Stromal cell of bone marrow (primary cell): ENCODE results near the gene YIF1A.
"Not testable (repeated sequence)": the region's sequence is repeated elsewhere in the genome, so short reads cannot be mapped to it uniquely, and the experiment has no call there.

Source experiments
- DNase-seq: peaks from one replicate; pipeline ENCODE4 v3.0.0-alpha.2; 2012; ENCODE audit warnings: low read depth

The YIF1A gene

GRCh38 chr11:66268952-66269905, 19.7 kb downstream of the YIF1A start:
- DNase-seq = no peak

GRCh38 chr11:66268244-66268951, 20.5 kb downstream of the YIF1A start, which contains the start of gene RAB1B:
TSS of gene RAB1B (plus strand) at chr11:66268639. CDS start at chr11:66268680, 41 bp downstream.
- DNase-seq = peak; percentile 98

GRCh38 chr11:66267379-66268243, 21.3 kb downstream of the YIF1A start:
- DNase-seq = peak; percentile 66

- no peak for DNase-seq
Measured at GRCh38 chr11:66267039-66267378, 21.9 kb downstream of the YIF1A start.

GRCh38 chr11:66266378-66267038, 22.4 kb downstream of the YIF1A start:
- DNase-seq = no peak

GRCh38 chr11:66265531-66266377, 23.2 kb downstream of the YIF1A start:
- no peak for DNase-seq

- DNase-seq = no peak
Measured at GRCh38 chr11:66264914-66265313, 24.0 kb downstream of the YIF1A start.

GRCh38 chr11:66264383-66264782, 24.6 kb downstream of the YIF1A start:
- no peak for DNase-seq

- DNase-seq = no peak
Measured at GRCh38 chr11:66263785-66264184, 25.2 kb downstream of the YIF1A start.

GRCh38 chr11:66263231-66263630, 25.7 kb downstream of the YIF1A start:
- DNase-seq = no peak

- DNase-seq = no peak
Measured at GRCh38 chr11:66262696-66263095, 26.2 kb downstream of the YIF1A start.

GRCh38 chr11:66262191-66262590, 26.8 kb downstream of the YIF1A start:
- DNase-seq = no peak

- no peak for DNase-seq
Measured at GRCh38 chr11:66261578-66261977, 27.4 kb downstream of the YIF1A start.

- DNase-seq = no peak
Measured at GRCh38 chr11:66259956-66260355, 29.0 kb downstream of the YIF1A start.

GRCh38 chr11:66259225-66259624, 29.7 kb downstream of the YIF1A start:
- DNase-seq = no peak

GRCh38 chr11:66258473-66258893, 30.5 kb downstream of the YIF1A start:
- no peak for DNase-seq

- DNase-seq = not testable (repeated sequence)
Measured at GRCh38 chr11:66253081-66253480, 35.9 kb downstream of the YIF1A start.

GRCh38 chr11:66251809-66252208, 37.1 kb downstream of the YIF1A start:
- DNase-seq = no peak

- no peak for DNase-seq
Measured at GRCh38 chr11:66248903-66249302, 40.0 kb downstream of the YIF1A start.

GRCh38 chr11:66247801-66248200, 41.1 kb downstream of the YIF1A start:
- no peak for DNase-seq

- no peak for DNase-seq
Measured at GRCh38 chr11:66247295-66247694, 41.6 kb downstream of the YIF1A start.
